Measurements from ENCODE around the gene WDR3.
"Not testable (repeated sequence)": the region's sequence is repeated elsewhere in the genome, so short reads cannot be mapped to it uniquely, and the experiment has no call there.

WDR3 gene

DNA sequence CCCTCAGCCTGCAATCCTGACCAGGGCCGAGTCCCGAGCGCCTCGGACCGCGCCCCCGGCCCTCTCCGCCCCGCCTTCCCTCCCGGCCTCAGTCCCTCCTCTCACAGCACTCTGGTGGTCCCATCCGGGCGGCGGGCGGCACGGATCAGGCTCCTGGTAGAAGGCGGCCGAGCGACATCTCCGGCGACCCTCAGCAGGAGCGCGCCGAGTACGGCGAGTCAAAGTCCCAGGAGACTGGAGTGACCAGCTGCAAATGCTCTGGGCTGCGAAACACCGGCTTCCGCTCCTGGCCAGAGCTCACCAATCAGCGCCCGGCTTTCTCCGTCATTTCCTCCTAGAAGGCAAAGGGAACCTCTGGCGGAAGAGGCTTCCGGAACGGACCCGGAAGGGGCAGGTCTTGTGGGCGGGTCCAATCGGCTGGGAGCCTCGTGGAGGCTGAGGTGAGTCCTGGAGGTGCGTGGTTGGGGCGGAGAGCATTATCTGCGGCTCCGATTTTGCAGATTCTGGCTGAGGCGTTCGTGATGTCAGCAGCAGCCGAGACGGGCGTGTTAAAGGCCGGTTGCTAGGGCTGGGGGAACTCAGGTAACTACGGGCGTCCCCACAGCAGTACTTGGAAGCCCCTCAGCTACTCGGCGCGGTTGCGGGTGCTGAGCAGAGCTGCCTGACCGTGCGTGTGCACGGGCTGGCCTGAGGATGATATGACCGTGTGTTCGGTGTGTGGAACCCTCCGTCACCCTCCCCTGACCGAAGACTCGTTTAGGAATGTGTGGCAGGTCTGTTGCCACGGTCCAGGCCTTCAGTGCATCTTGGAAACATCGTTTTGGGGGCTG lies at the start of gene WDR3, which contains the start of gene GDAP2:
Gene WDR3, plus strand, starts transcription at position 397 of the 830 bp plus-strand sequence. CDS start 3,581 bp downstream, outside the sequence.
Gene GDAP2, minus strand, starts transcription at position 279 of the 830 bp plus-strand sequence. CDS start 9,264 bp downstream, outside the sequence.
- DNase-seq, result peak; percentile 98

DNA sequence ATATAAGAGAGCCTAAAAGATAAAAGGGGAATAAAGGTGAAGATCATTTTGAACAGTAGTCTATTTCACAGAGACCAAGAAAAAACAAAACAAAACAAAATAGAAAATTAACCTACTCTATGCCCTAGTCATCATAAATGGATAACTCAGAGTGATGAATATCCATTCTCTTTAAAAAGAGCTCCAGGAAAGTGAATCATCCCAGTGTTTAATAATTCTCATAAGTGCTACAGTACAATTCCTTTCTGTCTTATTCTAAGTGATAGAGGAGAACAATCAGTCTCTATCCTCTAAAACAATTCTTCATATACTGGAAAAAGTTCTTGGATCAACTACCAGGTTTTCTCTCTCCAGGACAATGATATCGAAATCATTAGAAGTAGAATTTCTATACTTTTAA lies 45.9 kb upstream of the WDR3 start:
- no peak for DNase-seq

DNA sequence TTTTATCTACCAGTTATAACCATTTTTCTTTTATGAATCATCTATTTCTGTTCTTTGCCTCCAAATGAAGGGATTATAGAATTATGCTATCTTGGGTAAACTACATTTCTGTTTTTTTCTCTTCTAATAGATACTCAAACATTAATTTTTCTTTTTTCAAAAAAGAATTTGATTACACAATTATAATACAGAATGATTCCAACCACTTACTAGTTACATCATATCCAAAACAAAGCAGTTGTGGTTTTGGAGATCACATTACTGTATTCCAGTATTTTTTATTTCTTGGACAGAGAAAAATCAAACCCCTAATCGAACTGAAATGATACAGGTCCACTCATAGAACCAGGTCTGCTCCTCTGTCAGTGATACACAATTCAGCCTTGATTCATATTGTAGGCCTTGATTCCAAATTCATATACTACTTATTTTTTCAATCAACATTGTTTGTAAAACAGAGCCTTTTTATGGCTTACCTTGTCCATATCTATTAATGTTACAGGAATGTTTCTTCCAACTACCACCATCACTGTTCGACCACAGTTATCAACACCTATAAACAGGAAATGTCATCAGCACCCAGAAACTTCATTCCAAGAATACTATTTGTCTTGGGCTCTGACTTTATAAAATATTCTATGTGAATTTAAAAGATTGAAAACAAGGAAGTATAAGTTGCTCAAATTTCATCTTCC lies 43.3 kb upstream of the WDR3 start:
- DNase-seq, result peak; percentile 66

DNA sequence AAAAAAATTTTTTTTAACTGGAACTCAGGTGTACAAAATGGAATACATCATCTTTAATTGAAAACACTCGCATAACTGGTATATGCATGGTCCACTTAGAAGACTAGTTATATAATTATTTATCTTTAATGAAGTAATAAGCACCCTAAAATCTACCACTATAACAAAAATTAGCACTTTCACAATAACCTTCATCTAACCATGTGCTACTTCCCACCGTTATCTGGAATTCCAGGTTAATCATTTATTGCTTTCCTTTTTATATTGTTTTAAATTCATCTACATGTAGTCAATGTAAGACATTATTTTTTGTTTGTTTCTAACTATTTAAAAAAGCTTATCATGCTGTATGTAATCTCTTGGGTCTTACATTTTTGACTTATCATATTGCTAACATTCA lies 39.1 kb upstream of the WDR3 start:
- no peak for DNase-seq

DNA sequence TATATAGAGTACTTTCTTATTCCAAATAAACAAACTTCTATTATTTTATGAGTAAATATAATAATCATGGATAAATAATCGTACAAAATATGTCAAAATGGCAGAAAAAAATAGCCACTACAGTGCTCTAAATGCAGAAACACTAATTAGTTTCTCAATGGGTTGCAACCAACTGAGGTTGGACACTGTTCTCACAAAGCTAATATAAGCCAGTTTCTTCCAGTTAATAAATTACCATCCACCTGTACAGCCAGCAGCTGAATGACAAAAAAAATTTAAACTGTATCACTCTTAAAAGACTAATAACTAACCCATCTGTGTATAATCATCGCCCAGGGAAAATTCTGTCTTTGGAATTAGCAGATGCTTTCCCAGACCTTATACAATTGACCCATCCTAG lies 37.0 kb upstream of the WDR3 start:
- DNase-seq, result no peak

DNA sequence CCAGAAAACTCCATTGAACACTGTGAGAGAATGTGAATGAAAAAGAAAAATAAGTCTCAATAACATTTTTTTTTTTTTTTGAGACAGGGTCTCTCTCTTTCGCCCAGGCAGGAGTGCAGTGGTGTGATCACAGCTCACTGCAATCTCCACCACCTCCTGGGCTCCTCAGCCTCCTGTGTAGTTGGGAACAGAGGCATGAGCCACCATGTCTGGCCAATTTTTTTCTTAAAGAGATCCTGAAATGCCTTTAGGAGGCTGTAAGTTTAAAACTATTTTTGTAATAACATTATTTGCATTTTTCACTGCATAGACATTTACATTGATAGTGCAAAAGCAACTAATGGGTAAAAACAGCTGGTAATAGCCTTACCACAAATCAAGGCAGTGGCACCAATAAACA lies 35.5 kb upstream of the WDR3 start:
- DNase-seq, result no peak

DNA sequence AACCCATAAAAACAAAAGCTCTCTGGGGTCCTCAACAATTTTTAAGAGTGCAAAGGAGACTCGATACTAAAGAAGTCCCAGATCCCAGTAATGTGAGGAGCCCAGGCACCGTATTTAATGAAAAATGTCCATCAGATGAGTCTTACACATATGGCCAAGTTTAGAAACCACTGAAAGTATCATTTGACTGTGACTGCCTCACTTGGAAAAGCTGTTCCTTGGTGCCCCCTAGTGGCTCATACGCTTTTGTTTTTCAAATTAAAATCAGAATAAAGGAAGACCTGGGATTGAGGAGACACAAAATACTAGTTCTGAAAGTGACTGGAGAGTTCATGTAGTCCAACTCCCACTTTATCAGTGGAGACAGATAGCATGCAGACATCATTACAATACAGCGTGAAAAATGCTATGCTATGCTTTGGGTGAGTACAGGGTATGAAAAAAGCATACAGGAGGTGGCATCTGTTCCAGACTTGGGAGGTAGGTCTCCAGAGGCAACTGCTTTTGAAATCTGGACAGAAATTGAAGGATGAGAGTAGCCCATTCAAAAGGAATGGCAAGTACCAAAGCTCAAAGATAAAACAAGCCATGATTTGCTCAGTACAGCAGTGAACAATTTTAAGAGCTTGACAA lies 33.9 kb upstream of the WDR3 start:
- DNase-seq, result peak; percentile 37

DNA sequence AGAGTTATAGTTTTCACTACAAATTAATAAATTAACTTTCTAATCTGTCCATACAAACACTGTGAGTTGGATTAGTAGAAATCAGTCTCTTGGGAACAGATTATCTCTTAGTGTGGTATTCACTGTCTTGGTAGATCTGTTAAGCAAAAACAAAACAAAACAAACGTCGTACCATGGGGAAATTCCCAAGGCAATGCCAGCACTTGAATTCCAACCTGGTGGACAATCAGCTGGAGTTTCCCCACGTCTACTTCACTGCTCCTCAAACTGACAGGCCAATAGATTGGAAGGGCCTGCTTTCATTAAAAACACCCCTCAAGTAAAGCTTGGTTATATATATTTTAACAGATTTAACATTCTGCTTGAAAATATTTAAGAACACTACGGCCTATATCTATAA lies 32.0 kb upstream of the WDR3 start:
- no peak for DNase-seq

DNA sequence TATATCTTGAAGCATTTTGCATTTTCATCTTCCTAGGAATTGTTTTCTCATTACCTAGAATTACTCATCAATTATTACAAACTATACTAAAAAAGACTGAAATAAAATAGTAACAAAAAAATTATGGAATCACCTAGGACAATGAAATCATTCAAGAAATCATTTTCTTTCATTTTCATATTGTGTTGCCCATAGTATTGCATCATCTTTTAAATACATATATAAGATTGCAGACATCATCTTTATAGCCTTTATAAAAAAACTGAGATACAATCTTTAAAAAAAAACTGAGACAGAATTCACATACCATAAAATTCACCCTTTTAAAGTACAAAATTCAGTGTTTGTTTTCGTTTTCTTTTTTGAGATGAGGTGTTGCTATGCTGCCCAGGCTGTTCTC lies 29.7 kb upstream of the WDR3 start:
- DNase-seq, result no peak

DNA sequence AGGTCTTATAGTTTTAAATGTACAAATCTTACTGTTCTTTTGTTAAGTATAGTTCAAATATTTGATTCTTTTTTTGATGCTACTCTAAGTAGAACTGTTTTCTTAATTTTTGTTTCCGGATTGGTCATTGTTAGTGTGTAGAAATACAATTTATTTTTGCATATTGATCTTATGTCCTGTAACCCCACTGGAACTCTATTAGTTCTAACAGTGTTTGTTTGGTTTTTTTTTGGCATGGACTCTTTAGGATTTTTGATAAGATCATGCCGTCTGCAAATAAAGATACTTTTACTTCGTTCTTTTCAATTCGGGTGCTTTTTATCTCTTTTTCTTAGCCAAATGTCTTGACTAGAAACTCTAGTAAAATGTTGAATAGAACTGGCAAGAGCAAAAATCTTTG lies 26.6 kb upstream of the WDR3 start:
- no peak for DNase-seq

DNA sequence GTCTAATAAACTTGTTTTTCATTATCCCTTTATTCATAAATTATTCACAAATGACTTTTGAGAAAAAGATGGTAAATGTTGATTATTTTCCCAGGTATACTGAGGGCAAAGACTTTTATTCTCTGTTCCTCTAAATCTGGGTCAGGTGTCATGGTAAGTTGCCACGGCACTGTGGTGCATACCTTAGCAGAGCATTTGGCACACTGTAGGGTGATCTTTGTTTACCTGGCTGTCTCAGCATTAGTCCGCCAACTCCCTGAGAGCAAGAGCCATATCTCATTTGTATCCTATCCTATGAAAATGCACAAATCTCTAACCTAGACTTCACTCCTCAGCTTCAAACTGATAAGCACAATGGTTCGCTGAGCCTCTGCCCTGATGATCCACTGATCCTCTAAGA lies 25.1 kb upstream of the WDR3 start:
- no peak for DNase-seq

DNA sequence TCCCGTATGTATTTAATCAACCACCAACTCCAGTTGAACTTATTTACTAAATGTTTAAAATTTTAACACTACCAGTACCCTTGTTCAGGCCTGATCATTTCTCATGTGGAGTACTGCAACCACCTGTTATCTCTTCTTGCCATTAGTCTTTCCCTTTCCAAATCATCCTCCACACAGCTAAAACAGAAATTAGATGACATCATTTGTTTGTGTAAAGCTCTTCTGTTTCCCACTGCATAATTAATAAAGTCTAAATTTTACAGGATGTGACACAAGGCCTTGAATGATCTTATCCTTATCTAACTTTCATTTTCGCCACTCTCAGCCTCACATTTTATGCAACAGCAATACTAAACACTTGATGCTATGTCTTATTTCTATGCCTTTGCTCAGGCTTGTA lies 24.5 kb upstream of the WDR3 start:
- no peak for DNase-seq

DNA sequence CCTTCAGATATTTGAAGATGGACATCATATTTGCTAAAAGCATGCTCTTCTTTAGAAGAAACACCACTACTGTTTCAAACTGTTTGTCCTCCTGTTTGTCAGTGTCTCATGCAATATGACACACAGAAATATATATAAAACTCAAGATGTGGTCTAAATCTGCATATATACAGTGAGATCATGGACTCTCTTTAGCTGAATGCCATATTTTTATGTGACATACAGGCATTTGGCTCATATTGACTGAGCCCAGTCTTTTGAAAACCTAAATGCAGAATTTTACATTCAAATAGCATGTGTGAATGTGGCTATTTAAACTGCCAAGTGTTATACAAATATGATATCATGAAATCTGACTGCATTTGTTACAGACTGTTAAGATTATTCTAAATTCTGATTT lies 18.5 kb upstream of the WDR3 start:
- no peak for DNase-seq

DNA sequence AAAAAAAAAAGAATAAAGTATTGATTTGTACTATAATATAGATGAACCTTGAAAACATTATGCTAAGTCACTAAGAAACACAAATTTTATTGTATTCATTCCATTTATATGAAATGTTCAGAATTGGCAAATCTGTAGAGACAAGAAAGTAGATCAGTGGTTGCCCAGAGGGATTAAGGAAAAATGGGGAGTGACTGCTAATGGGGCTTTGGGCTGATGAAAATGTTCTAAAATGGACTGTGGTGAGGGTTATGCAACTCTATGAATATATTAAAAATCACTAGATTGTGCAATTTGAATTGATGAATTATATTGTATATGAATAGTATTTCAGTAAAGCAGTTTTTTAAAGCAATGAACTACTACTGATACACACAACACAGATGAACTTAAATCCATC lies 10.2 kb upstream of the WDR3 start:
- no peak for DNase-seq

DNA sequence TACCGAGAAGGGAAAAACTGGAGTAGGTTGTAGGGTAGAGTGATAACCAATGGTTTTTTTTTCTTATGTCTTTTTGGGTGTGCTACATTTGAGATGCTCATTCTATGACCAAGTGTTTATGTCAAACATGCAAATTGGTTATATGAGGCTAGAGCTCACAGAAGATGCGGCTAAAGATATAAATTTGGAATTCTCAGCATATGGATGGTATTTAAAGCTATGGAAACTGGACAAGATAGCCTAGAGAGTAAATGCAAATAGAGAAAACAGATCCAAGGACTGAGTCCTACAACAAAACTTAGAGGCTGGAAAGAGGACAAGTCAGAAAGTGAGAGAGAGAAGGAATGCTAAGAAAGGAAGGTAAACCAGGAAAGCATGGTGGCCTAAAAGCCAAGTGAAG lies 7.5 kb upstream of the WDR3 start:
- DNase-seq, result no peak

DNA sequence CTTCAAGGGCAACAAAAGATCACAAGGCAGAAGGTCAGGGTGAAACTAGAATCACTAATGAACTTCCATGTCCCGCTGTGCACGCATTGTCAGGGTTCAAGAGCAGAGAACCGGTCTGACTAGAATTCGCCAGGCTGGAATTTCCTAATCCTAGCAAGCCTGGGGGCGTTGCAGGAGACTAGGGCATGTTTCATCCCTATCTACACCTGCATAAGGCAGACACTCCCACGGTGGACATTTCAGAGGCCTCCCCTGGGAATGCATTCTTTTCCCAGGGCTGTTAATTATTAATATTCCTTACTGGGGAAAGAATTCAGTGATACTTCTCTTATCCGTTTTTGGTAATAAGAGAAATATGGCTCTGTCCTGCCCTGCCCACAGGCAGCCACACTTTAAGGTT lies 6.8 kb upstream of the WDR3 start:
- not testable (repeated sequence) for DNase-seq

DNA sequence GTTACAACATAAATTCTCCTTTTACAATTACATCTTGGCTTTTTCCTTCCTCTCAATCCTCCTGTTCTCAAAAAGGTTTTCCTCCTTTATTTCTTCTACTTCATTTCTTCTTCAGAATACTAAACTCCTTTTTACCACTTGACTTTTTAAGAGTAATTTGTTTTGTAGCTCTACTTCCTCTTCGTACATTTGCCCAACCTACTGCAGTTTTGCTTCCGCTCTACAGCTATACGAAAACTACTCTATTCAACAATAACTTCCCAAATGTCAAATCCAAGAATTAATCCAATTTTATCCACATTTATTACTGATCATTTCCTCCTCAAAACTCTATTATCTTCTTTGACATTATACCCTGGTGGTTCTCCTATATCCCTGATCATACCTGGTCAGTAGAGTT lies 3.6 kb upstream of the WDR3 start:
- no peak for DNase-seq

DNA sequence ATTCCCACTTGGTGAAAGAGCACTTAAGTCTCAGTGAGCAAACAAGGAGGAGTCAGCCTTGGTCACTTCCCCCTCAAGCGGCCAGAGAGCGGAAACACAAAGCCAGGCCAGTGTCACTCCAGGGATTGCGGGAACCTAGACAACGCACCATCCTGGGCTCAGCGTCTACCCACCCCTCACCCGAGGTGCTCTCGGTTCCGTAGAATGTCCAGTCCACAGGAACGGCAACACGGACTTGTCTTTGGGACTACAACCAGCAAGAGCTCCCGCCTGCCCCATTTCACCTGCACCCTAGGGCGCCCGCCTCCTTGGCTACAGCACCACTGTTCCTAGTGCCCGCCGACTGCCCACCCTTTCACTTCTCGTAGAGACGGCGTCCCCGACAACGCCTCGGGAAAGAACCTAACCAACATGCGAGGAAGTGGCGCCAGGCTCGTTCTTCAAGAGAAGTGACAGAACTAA lies 627 bp upstream of the WDR3 start:
- DNase-seq, result peak; percentile 26

DNA sequence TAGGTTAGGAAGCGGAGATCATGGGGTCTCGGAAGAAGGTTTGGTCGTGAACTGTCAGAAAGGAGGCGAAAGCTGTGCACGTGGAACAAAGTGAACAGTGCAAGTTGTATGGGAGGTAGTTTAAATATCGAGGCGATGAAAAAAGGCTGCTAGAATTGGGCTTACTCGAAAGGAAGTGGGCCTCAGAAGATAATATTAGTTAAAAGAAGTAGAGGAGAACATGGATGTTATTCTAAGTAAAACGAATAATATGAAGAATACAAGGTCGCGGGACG lies 571 bp downstream of the WDR3 start:
- DNase-seq, result no peak

DNA sequence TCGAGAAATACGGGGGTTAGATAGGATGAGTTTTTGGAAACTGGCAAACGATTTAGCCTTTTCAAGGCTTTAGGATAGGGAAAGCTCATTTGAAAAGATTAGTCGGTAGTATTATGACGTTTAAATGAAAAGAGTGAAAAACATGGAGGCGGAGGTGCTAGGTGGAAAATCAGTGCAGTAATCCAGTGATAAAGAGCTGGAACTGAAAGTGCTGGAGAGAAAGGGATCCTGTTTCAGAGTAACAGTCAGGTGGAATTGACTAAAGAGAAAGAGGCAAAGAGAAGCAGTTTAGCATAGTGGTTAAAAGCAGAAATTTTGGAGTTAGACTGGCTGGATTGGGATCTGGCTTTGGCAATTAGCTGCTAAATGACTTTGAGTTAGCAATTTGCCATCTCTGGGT lies 945 bp downstream of the WDR3 start:
- DNase-seq, result no peak

DNA sequence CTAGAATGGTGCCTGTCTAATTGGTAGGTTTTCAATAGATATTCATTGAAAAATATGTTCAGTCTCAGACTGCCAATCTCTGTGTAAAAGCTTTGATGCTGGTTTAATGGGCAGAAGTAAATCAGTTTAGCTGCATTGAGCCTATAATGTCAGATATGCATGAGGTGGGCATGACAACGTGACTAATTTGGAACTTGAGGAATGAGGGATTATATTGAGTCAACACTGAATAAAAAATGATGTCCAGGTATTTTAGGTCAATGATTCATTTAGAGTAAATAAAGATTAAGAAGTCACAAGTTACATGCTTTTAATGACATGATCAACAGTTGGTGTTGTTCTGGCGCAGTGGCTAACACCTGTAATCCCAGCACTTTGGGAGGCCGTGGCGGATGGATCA lies 3.0 kb downstream of the WDR3 start:
- no peak for DNase-seq

DNA sequence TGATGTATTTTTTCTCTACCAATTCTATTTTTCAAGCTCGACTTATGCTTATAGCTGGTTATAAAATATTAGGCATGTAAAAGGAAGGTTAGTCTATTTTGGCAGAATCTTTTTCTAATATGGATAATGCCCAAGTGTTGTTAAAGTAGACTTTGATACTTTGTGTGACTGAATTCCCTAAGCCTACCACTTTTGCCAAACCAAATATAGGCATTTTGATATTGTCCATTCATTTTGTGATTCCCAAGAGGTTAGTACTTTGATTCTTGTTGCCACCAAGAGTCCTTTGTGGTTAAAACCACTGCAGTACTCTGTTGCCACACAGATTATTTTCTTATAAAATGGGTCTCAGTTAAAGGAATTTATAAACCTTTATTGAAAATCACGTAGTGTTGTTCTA lies 4.2 kb downstream of the WDR3 start:
- DNase-seq, result no peak

DNA sequence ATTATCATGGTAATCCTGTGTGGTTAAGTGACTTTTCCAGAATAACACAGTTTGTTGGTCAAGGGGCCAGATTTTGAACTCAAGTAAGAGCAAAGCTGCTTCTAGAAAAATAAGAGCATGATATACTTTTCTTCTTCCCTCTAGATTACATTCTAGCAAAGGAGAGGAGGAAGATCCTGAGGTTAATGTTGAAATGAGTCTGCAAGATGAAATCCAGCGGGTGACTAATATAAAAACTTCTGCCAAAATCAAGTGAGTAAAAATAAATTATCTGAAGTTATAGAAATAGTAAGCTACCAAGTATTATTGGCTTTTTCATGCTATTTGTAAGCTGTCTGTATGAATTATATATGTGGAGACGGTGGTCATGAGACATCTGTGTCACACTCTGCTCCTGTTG lies 12.8 kb downstream of the WDR3 start:
- DNase-seq, result no peak

DNA sequence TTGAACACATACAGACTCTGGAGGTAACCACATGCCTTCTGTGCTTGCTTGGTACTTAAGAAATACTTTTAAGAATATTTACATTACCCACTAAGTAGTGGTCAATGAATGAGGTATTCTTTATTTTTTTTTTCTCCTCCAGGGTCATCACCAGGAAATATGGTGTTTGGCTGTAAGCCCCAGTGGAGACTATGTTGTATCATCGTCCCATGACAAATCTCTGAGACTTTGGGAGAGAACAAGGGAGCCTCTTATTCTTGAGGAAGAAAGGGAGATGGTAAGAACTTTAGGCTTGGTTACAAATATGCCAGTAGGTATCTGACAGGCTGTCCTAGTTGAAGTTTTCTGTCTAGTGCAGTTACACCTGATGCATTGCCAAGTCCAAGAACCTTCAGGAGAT lies 22.8 kb downstream of the WDR3 start:
- no peak for DNase-seq
